Measurements from ENCODE around the gene UBTD1. TPM values are rescaled to one million over a fixed set of nuclear protein-coding genes. Genes with fewer than 3 reads are reported as not detected.
A peak's percentile ranks its signal among the peaks of the same experiment; 100 is the strongest.

The UBTD1 gene
- total RNA-seq, 3 donors from 2014 or later: 0.49 to 7.3 (median 3.4) TPM

DNA sequence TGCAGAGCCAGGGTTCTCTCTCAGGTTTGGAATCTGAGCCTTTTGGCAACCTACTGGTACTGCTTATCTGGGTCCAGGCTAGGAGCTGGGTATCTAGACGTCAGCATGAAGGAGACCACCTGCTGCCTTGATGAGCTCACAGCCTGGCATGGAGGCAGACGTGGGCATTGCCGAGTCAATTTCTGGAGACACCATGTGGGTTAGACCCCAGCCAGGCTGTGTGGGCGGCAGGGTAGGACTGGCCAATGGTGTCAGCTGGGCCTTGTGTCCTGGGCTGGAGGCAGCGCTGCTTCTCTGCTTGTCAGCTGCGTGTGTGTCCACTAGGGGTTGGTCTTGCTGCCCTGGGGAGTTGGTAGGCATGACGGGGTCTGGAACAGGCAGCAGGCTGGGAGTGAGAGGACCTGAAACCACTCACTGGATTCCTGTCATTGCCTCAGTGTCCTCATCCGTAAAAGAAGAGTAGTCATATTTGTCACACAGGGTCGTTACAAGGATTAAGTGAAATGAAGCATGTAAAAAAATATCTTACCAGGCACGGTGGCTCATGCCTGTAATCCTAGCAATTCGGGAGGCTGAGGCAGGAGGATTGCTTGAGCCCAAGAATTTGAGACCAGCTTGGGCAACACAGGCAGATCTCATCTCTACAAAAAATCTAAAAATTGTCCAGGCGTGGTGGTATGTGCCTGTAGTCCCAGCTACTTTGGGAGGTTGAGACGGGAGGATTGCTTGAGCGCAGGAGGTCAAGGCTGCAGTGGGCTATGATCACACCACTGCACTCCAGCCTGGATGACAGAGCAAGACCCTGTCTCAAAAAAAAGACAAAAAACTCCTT is 42.2 kb downstream of the UBTD1 start:
- TF ChIP-seq, protein P1, sequence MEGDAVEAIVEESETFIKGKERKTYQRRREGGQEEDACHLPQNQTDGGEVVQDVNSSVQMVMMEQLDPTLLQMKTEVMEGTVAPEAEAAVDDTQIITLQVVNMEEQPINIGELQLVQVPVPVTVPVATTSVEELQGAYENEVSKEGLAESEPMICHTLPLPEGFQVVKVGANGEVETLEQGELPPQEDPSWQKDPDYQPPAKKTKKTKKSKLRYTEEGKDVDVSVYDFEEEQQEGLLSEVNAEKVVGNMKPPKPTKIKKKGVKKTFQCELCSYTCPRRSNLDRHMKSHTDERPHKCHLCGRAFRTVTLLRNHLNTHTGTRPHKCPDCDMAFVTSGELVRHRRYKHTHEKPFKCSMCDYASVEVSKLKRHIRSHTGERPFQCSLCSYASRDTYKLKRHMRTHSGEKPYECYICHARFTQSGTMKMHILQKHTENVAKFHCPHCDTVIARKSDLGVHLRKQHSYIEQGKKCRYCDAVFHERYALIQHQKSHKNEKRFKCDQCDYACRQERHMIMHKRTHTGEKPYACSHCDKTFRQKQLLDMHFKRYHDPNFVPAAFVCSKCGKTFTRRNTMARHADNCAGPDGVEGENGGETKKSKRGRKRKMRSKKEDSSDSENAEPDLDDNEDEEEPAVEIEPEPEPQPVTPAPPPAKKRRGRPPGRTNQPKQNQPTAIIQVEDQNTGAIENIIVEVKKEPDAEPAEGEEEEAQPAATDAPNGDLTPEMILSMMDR (IDR thresholded peaks at IDR 0.05): no peak
- no peaks in the 10 kb centered on the region for H3K36me3 ChIP-seq (ENCODE audit: low read depth)
- intact Hi-C loops (cut with DNase I, micrococcal nuclease): no loop called here
- H3K4me1 ChIP-seq (ENCODE audit: low read depth): no peaks in the 10 kb centered on the region
- DNase-seq (peak in 1 of 3 donors; percentile 46), ATAC-seq (no peak)
- H3K9me3 ChIP-seq: no peaks in the 10 kb centered on the region
- no peak overlapping the region for H3K4me3 ChIP-seq

DNA sequence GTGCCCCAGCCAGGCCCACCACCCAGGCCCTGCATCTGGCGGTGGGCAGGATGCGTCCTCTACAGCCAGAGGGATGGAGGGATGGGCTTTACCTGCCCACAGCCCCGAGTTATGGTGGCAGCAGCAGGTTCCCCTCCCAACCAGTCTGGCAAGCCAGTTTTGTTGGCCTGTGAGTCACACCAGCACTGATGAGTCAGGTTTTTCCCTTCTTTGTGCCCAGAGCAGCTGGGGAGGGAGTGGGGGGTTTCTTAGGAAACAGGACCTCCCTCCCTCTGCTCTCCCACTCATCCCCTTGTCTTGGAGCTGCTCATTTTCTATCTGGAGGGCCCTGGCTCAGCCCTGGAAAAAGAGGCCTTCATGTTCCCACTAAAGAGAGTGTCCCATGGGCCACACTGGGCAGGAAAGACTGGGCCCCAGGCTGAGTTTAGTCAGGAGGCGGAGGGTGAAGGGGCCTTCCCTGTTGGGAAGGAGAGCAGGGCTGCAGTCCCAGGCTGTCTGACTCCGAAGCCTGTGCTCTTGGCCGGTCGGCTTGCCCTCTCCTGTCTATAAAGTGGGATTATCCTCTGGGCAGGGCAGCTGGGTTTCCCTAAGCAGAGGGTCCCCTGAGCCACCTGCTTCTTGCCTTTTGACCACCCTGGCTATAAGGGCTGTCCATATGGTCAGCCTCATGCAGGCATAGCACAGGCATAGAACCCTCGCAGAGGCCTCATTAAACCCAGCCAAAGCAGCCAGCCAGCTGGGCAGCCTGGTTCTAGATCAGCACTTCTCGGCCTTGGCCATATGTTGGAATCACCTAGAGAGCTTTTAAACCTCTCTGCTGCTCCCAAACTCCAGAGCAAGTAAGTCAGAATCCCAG is 43.7 kb downstream of the UBTD1 start:
- intact Hi-C loops (cut with DNase I, micrococcal nuclease): no loop called here
- Histone ChIP-seq H3K4me1 (ENCODE audit: low read depth) (no peaks in the 10 kb centered on the region), H3K4me3 (no peak overlapping the region), H3K9me3 (no peaks in the 10 kb centered on the region), H3K36me3 (ENCODE audit: low read depth) (no peaks in the 10 kb centered on the region)
- peak; percentile 34 to 62 (median 37) for DNase-seq
- TF ChIP-seq, protein P1 (IDR thresholded peaks at IDR 0.05): no peak
- peak; percentile 72 for ATAC-seq

DNA sequence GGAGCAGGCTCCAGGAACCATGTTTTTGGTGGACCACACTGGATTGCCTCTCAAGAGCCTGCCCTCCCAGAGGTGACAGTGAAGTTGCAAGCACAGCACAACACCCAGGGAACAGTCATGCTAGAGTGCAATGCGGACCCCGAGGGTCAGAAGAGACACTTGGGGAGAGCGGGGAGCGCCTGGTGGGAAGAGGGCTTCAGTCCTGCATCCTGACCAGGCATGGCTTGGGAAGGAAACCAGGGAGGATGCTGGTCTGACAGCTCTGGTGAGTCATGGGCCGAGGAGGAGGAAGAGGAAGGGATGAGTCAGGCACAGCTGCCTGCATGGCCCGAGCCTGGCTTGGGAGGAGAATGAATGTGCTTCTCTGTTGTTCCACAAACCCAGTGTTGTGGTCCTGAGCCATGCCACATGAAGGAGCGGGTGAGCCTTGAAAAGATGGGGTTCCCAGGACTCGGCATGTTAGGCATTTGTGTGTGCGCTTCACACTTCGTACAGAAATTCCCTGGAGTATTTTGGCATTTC is 44.4 kb downstream of the UBTD1 start:
- H3K4me1 ChIP-seq (ENCODE audit: low read depth): no peaks in the 10 kb centered on the region
- peak; percentile 92 for ATAC-seq
- TF ChIP-seq, protein P1 (IDR thresholded peaks at IDR 0.05): no peak
- peak; percentile 31 to 76 (median 45) for DNase-seq
- H3K4me3 ChIP-seq: no peak overlapping the region
- no peaks in the 10 kb centered on the region for H3K9me3 ChIP-seq
- intact Hi-C loops (cut with DNase I, micrococcal nuclease): no loop called here
- no peaks in the 10 kb centered on the region for H3K36me3 ChIP-seq (ENCODE audit: low read depth)

DNA sequence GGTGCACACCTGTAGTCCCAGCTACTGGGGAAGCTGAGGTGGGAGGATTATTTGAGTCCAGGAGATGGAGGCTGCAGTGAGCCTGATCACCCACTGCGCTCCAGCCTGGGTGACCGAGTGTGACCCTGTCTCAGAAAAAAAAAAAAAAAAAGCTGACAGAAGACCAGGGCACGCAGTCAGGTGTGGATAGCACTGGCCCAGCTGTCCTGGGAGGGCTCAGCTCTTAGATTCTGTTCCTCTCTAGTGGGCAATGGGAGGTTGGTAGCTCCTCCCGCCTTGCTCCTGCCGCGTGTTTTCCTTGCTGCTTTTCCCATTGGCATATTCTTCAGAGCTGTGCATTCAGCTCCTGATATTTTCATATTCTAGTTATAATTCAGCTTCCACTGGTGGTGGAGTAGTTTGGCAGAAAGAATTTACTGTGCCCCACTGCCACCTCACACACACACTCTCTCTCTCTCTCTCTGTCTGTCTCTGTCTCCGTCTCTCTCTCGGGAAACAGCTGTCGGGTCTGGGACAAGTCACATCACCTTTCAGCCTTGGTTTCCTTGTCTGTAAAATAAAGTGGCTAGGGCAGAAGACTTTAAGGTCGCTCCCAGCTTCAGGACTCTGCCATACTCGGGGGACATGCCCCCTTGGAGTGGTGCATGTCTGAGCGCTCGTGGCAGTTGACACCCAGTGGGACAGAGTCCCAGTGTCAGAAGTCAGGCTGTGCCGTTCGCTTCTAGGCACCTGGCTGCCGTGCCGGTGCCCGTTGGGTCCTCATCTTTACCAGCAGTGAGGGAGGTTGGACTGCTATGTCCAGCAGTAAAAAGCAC is 47.9 kb downstream of the UBTD1 start:
- intact Hi-C loops (cut with DNase I, micrococcal nuclease): no loop called here
- no peak for DNase-seq
- Histone ChIP-seq H3K4me3 (no peak overlapping the region), H3K4me1 (ENCODE audit: low read depth) (no peaks in the 10 kb centered on the region), H3K36me3 (ENCODE audit: low read depth) (no peaks in the 10 kb centered on the region), H3K9me3 (no peaks in the 10 kb centered on the region)
- no peak for ATAC-seq
- TF ChIP-seq, protein P1 (IDR thresholded peaks at IDR 0.05): no peak

DNA sequence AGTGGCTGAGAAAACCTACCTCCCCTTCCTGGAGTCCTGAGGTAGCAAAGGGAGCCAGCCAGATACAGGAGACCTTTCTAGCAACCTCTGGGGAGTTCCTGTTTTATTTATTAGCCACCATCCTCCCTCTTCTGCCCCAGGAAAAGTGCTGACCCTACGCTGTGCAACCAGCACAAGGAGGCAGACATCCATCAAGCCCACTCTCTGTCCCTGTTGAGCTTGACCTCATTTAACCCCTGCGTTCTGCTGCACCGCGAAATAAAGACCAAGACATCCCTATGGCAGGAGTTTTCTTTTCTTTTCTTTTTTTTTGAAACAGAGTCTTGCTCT is 48.5 kb downstream of the UBTD1 start:
- TF ChIP-seq, protein P1 (IDR thresholded peaks at IDR 0.05): no peak
- Histone ChIP-seq H3K4me1 (ENCODE audit: low read depth) (no peaks in the 10 kb centered on the region), H3K36me3 (ENCODE audit: low read depth) (no peaks in the 10 kb centered on the region), H3K4me3 (no peak overlapping the region), H3K9me3 (no peaks in the 10 kb centered on the region)
- intact Hi-C loops (cut with DNase I, micrococcal nuclease): no loop called here
- DNase-seq: no peak
- no peak for ATAC-seq
